MM.1S (cell line): ENCODE results near the gene SPTBN2.

Source experiments
- CTCF ChIP-seq: fragments of 300-600 bp; sonication (generic); IDR thresholded peaks from 2 replicates; pipeline ENCODE4 v1.5.1; 2016; ENCODE audit warnings: antibody characterized with exemption, low read length, mixed read lengths
- EZH2 ChIP-seq: fragments of 300-600 bp; sonication (generic); optimal IDR thresholded peaks from 2 replicates; pipeline ENCODE3; 2017; ENCODE audit warnings: low read depth, mild to moderate bottlenecking, antibody characterized with exemption, low read length, mixed read lengths
- EZH2phosphoT487 ChIP-seq: fragments of 300-600 bp; sonication (generic); IDR thresholded peaks from 2 replicates; pipeline ENCODE4 v1.6.1; 2018; ENCODE audit warnings: antibody characterized with exemption, low read length

- TF ChIP-seq CTCF (no peak), EZH2phosphoT487 (no peak), EZH2 (no peak)
These were observed 79.1 kb downstream of the SPTBN2 start for GRCh38 chr11:66649903-66650302.
